ENCODE results near the gene PRDM16. TPM values are rescaled to one million over a fixed set of nuclear protein-coding genes. Genes with fewer than 3 reads are reported as not detected.

The PRDM16 gene
- total RNA-seq, 1 experiment from 2014 or later: 1.6 TPM

DNA sequence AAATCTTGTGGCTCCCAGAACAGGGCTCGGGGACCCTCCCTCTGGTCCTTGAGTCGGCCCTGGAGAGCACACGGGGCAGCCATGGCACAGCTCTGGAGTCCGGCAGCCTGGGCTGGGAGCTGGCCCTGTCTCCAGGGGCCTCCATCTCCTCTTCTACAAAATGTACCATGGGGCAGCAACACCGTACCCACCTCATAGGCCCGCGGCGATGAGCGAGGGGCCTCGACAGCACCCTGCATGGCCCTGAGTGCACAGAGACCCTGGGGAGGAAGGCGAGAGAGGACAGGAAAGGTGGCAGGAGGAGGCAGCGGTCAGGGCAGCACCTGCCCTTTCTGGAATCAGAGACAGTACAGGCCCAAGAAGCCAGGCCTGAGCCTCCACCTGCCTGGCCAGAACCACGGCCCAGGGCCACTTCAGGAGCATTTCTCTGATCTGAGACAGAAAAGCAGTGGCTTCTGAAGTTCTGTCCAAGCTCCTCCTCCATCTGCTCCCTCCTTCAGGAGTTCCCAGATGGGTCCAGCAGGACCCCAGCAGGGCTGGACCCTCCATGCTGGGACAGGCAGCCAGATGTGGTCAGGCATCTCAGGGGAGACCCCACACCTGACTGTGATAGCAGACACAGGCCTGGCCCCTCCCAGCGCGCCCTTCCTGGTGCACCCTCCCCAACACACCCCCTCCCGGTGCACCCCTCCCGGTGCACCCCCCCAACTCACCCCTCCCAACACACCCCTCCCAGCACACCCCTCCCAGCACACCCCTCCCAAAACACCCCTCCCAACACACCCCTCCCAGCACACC is 309.6 kb downstream of the PRDM16 start:
- DNase-seq (ENCODE audit: low spot score) (no peak), ATAC-seq (no peak)
- ChIA-PET CTCF (no interaction called here), POLR2A (no interaction called here)
- Mint-ChIP-seq H3K27ac (no peak overlapping the region), H3K4me1 (no peaks in the 10 kb centered on the region), H3K27me3 (ENCODE audit: low read depth) (no peaks in the 10 kb centered on the region), H3K9me3 (no peaks in the 10 kb centered on the region), H3K4me3 (no peak overlapping the region), H3K36me3 (no peaks in the 10 kb centered on the region)
- no peak for TF ChIP-seq FOXP4 (CRISPR knock-in tag; IDR thresholded peaks at IDR 0.05)

GRCh38 chr1:3379934-3380333 is 310.9 kb downstream of the PRDM16 start:
- no peak for TF ChIP-seq ZMAT4 (CRISPR knock-in tag; IDR thresholded peaks at IDR 0.05)
- TF ChIP-seq, protein P1, sequence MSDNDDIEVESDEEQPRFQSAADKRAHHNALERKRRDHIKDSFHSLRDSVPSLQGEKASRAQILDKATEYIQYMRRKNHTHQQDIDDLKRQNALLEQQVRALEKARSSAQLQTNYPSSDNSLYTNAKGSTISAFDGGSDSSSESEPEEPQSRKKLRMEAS (CRISPR knock-in tag; IDR thresholded peaks at IDR 0.05): no peak
- no peak for TF ChIP-seq TCF7 (CRISPR knock-in tag; IDR thresholded peaks at IDR 0.05; ENCODE audit: low read depth)
- no peak for TF ChIP-seq JUN (CRISPR knock-in tag; IDR thresholded peaks at IDR 0.05)
- no peak for TF ChIP-seq E2F4 (CRISPR knock-in tag; IDR thresholded peaks at IDR 0.05; ENCODE audit: borderline replicate concordance, low read depth)
- no peak for TF ChIP-seq OVOL2 (CRISPR knock-in tag; IDR thresholded peaks at IDR 0.05; ENCODE audit: borderline replicate concordance)
- no peak for TF ChIP-seq JAZF1 (CRISPR knock-in tag; IDR thresholded peaks at IDR 0.05)
- TF ChIP-seq E2F1 (CRISPR knock-in tag; IDR thresholded peaks at IDR 0.05): no peak
- no peak for TF ChIP-seq ZNF396 (CRISPR knock-in tag; IDR thresholded peaks at IDR 0.05; ENCODE audit: borderline replicate concordance)
- TF ChIP-seq, protein P2, sequence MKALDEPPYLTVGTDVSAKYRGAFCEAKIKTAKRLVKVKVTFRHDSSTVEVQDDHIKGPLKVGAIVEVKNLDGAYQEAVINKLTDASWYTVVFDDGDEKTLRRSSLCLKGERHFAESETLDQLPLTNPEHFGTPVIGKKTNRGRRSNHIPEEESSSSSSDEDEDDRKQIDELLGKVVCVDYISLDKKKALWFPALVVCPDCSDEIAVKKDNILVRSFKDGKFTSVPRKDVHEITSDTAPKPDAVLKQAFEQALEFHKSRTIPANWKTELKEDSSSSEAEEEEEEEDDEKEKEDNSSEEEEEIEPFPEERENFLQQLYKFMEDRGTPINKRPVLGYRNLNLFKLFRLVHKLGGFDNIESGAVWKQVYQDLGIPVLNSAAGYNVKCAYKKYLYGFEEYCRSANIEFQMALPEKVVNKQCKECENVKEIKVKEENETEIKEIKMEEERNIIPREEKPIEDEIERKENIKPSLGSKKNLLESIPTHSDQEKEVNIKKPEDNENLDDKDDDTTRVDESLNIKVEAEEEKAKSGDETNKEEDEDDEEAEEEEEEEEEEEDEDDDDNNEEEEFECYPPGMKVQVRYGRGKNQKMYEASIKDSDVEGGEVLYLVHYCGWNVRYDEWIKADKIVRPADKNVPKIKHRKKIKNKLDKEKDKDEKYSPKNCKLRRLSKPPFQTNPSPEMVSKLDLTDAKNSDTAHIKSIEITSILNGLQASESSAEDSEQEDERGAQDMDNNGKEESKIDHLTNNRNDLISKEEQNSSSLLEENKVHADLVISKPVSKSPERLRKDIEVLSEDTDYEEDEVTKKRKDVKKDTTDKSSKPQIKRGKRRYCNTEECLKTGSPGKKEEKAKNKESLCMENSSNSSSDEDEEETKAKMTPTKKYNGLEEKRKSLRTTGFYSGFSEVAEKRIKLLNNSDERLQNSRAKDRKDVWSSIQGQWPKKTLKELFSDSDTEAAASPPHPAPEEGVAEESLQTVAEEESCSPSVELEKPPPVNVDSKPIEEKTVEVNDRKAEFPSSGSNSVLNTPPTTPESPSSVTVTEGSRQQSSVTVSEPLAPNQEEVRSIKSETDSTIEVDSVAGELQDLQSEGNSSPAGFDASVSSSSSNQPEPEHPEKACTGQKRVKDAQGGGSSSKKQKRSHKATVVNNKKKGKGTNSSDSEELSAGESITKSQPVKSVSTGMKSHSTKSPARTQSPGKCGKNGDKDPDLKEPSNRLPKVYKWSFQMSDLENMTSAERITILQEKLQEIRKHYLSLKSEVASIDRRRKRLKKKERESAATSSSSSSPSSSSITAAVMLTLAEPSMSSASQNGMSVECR (CRISPR knock-in tag; IDR thresholded peaks at IDR 0.05; ENCODE audit: borderline replicate concordance): no peak
- no peak for TF ChIP-seq HMGA2 (CRISPR knock-in tag; IDR thresholded peaks at IDR 0.05)
- TF ChIP-seq RORB (CRISPR knock-in tag; IDR thresholded peaks at IDR 0.05): no peak
- TF ChIP-seq SMAD4 (CRISPR knock-in tag; IDR thresholded peaks at IDR 0.05): no peak
- no peak for TF ChIP-seq ETV6 (CRISPR knock-in tag; IDR thresholded peaks at IDR 0.05)
- TF ChIP-seq ZNF317 (CRISPR knock-in tag; IDR thresholded peaks at IDR 0.05; ENCODE audit: borderline replicate concordance, low read depth): no peak
- no peak for TF ChIP-seq TEAD1 (CRISPR knock-in tag; IDR thresholded peaks at IDR 0.05)
- POLR2A ChIA-PET: no interaction called here
- no peak overlapping the region for H3K27ac Mint-ChIP-seq
- H3K4me1 Mint-ChIP-seq: no peaks in the 10 kb centered on the region
- DNase-seq (ENCODE audit: low spot score) (no peak), ATAC-seq (no peak)
- no peaks in the 10 kb centered on the region for H3K36me3 Mint-ChIP-seq
- no peaks in the 10 kb centered on the region for H3K27me3 Mint-ChIP-seq (ENCODE audit: low read depth)
- H3K9me3 Mint-ChIP-seq: no peaks in the 10 kb centered on the region
- H3K4me3 Mint-ChIP-seq: no peak overlapping the region
- CTCF ChIA-PET: no interaction called here
